HTERT RPE-1 (cell line): ENCODE results near the gene GARS1.

ENCODE experiments used
- in situ Hi-C: fragments of 300-500 bp; cut with MboI; formaldehyde crosslinking; loops from 4 replicates; pipeline ENCODE4 v1.14.3; 2020; ENCODE audit warnings: low sequenced_read_pairs

Gene GARS1

DNA sequence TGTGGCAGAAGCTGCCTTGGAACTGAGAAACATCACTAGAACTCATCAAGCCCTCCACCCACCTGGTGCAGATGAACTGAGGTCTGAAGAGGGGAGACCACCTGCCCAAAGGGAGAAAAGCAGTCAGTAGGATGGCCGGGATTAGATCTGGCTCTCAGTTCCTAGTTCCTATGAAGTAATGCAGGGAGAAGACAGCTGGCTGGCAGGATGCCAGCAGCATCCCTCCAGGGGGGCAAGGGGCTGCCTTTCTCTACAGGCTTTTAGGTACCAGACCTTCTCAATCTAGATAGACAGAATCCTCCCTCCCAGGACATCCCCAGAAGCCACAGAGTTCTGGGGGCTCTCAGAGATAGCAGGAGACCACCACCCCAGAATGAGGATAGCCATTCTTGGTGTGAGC is 79.7 kb downstream of the GARS1 start:
- in situ Hi-C loops: no loop called here

DNA sequence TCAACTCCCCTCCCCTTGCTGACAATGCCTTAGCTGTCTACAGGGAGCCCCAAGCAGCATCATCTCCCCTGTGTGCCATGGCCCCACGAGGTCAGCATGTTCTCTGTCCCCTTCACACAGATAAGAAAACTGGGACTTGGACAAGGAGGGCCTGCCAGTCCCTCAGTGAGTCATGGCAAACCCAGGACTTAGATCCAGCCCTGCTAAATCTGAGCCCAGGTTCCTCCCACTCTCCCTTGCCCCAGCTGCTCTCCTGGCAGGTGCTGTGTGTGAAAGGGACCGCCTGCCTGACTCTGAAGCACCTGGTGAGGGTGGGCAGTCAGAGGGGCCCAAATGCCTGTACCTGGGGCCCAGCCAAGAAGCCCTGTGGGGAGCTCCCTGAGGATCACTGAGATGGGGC is 80.2 kb downstream of the GARS1 start:
- in situ Hi-C loops: no loop called here

DNA sequence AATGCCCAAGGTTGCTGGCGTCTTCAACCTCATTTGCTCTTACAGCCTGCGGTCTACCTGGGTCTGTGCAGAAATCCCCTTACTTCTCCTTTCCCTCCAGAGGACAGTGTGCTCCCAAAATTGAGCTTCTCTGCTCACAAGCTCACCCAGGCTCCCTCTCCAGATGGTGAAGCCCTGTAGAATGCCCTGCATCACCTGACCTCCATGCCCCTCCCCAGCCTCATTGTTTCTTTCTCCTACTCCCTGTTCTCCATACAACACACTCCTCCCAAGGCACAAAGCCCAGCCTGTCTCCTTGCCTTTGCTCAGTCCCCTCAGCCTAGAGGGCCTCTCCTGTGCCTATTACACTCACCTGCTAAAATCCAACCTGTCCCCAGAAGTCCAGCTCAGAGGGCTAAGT is 84.1 kb downstream of the GARS1 start:
- in situ Hi-C loops: no loop called here

GRCh38 chr7:30679664-30680063 is 85.0 kb downstream of the GARS1 start:
- in situ Hi-C loops: no loop called here

DNA sequence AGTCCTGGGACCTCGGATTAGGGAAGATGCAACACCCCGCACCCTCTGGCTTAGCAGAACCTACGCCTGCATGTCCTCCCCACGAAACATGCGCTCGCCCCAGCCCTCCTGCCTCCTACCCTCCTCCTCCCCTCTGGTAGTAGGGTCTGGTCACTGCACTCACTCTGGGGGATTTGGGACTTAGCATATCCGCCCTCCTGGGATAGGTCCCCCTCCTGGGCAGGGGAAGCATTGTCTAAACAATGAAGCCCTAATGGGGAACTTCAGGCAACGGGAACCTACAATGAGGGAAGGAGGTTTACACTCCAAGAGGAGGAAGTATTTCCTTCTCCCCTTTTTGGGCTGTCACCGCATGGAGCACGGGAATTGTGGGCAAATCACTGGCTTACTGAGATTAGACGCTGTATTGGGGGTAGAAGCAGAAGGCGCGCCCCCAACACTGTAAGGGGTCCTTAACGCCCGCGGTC is 86.7 kb downstream of the GARS1 start:
- in situ Hi-C loops: no loop called here

GRCh38 chr7:30681815-30682211 is 87.1 kb downstream of the GARS1 start:
- in situ Hi-C loops: no loop called here

- in situ Hi-C loops: no loop called here
Measured at GRCh38 chr7:30682212-30683083, 87.8 kb downstream of the GARS1 start, which contains the start of gene CRHR2. TSS of gene CRHR2 (minus strand) at chr7:30682456. CDS start at chr7:30682280, 176 bp downstream.

- in situ Hi-C loops: no loop called here
Measured at GRCh38 chr7:30683306-30683705, 88.6 kb downstream of the GARS1 start.
